DOHH2 (cell line): Measurements from ENCODE around the gene IREB2.

ENCODE experiments used
- EZH2phosphoT487 ChIP-seq: fragments of 200-600 bp; sonication (generic); IDR thresholded peaks from 2 replicates; pipeline ENCODE4 v1.6.1; 2017; ENCODE audit warnings: borderline replicate concordance, mild to moderate bottlenecking, antibody characterized with exemption, low read length, moderate library complexity, mixed read lengths
- TF ChIP-seq, protein P1 (sequence below): fragments of 200-600 bp; sonication (generic); IDR thresholded peaks from one replicate; pipeline ENCODE4 v1.5.1; 2014; ENCODE audit warnings: antibody characterized with exemption, mild to moderate bottlenecking, low read depth, low read length; ENCODE audit not compliant: poor library complexity, severe bottlenecking

DNA sequence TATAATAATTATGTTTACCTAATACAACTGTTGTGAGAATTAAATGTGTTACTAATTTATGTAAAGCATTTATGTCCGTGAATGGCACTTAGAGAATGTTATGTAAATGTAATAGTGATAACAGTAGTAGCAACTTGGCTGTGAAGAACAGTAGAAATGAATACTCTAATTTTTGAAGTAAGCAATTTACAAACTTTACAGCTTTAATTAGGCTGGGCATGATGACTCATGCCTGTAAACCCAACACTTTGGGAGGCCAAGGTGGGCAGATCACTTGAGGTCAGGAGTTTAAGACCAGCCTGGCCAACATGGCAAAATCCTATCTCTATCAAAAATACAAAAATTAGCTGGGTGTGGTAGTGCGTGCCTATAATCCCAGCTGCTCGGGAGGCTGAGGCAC, 33.9 kb upstream of the IREB2 start:
- TF ChIP-seq, protein P1, sequence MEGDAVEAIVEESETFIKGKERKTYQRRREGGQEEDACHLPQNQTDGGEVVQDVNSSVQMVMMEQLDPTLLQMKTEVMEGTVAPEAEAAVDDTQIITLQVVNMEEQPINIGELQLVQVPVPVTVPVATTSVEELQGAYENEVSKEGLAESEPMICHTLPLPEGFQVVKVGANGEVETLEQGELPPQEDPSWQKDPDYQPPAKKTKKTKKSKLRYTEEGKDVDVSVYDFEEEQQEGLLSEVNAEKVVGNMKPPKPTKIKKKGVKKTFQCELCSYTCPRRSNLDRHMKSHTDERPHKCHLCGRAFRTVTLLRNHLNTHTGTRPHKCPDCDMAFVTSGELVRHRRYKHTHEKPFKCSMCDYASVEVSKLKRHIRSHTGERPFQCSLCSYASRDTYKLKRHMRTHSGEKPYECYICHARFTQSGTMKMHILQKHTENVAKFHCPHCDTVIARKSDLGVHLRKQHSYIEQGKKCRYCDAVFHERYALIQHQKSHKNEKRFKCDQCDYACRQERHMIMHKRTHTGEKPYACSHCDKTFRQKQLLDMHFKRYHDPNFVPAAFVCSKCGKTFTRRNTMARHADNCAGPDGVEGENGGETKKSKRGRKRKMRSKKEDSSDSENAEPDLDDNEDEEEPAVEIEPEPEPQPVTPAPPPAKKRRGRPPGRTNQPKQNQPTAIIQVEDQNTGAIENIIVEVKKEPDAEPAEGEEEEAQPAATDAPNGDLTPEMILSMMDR = no peak
- no peak for TF ChIP-seq EZH2phosphoT487
